Activated gamma-delta T cell treated with anti-CD3 and anti-CD28 coated beads, Interleukin-2, amount 50 U/mL, for 16 hours (primary cell): Measurements from ENCODE around the gene DRICH1.
A peak's percentile ranks its signal among the peaks of the same experiment; 100 is the strongest.
"Not testable (repeated sequence)": the region's sequence is repeated elsewhere in the genome, so short reads cannot be mapped to it uniquely, and the experiment has no call there.

Source experiments
- DNase-seq: peaks from one replicate; pipeline ENCODE4 v3.0.0-alpha.2; 2020; ENCODE audit warnings: low read depth

The DRICH1 gene

GRCh38 chr22:23598805-23599518, 33.2 kb downstream of the DRICH1 start:
- DNase-seq: no peak

- DNase-seq: not testable (repeated sequence)
These were observed 34.4 kb downstream of the DRICH1 start for GRCh38 chr22:23597576-23598268.

- not testable (repeated sequence) for DNase-seq
These were observed 36.2 kb downstream of the DRICH1 start for GRCh38 chr22:23595904-23596303.

- DNase-seq: no peak
These were observed 40.3 kb downstream of the DRICH1 start for GRCh38 chr22:23591846-23592245.

- DNase-seq: peak; percentile 27
These were observed 40.8 kb downstream of the DRICH1 start for GRCh38 chr22:23591201-23591791.

GRCh38 chr22:23583836-23584235, 48.3 kb downstream of the DRICH1 start:
- no peak for DNase-seq

GRCh38 chr22:23583153-23583552, 49.0 kb downstream of the DRICH1 start:
- no peak for DNase-seq

DNA sequence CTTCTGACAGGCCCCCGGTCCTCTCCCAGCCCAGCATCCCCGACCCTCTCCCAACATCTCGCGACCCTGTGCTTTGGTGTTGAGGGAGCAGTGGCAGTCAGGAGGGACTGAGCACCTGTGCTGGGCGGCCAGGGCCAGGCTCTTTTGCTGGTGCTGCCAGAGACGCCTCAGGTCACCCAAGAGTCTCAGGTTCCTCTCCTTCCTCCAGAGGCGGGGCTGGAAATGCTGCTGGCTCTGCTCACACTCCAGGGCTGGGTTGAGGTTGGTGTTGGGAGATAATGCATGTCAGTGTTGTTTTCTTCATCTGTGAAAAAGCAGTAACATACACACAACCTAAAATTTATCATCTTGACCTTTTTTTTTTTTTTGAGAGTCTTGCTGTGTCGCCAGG, 50.9 kb downstream of the DRICH1 start:
- DNase-seq: no peak

- no peak for DNase-seq
These were observed 51.4 kb downstream of the DRICH1 start for GRCh38 chr22:23580576-23581259.

- DNase-seq: no peak
These were observed 52.1 kb downstream of the DRICH1 start, which contains the start of gene IGLL1 for GRCh38 chr22:23579870-23580575. Gene IGLL1, minus strand, starts transcription at chr22:23580290. Its CDS starts 100 bp downstream, at chr22:23580190.

- DNase-seq: no peak
These were observed 52.8 kb downstream of the DRICH1 start for GRCh38 chr22:23579280-23579679.

DNA sequence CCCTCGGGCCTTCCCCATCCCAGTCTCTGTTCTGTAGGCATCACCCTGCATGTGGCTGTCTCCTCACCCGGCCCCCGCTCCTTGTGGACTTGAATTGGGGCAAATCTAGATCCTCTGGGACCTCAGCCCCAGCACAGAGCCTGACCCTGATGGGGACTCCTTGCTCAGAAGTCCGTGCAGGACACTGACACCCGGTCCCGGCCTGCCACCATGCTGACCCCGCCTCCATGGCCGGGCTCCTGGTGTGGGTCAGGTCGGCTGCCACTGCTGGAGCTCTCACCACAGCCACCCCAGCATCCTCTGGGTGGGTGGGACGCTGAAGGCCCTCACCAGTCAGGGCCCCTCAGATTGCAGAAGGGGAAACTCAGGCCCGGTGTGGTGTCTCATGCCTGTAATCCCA, 53.8 kb downstream of the DRICH1 start:
- DNase-seq: no peak

DNA sequence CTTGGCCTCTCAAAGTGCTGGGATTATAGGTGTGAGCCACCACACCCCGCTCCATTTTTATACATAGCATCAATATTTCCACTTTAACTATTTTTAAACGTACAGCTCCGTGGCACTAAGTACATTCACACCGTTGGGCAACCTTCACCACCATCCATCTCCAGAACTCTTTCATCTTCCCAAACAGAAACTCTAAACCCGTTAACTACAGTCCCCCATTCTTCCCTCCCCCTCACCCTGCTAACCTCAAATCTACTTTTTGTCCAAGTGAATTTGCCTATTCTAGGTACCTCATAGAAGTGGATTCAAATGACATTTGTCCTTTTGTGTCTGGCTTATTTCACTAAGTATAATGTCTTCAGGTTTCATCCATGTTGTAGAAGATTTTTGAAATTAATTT, 55.4 kb downstream of the DRICH1 start:
- no peak for DNase-seq

GRCh38 chr22:23575601-23576000, 56.5 kb downstream of the DRICH1 start:
- DNase-seq: no peak

- no peak for DNase-seq
These were observed 57.2 kb downstream of the DRICH1 start for GRCh38 chr22:23574877-23575276.

GRCh38 chr22:23574371-23574811, 57.7 kb downstream of the DRICH1 start:
- no peak for DNase-seq

DNA sequence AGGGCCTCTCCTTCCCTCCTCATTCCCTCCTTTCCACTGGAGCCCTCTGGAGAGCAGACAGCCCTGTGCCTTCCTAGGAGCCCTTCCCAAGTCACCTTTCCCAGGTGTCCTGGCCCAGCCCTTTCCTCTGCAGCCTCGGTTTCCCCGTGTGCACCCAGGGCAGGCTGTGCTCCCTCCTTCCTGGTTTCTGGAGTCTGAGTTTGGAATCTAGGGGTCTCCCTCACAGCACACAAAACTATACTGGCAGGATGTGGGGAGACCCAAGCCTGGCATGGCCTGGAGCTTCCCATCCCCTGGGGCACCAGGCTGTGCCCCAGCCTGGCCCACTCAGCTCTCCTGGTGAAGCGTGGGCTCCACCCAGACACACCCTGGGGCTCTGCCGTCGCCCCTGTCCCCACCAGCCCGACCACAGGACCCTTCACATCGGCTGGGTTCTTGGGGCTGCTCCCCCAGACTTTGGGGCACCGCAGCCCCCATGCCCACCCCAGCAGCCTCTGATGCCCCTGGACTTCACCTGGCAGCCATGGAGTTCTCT, 58.4 kb downstream of the DRICH1 start:
- DNase-seq: not testable (repeated sequence)

GRCh38 chr22:23573106-23573505, 59.0 kb downstream of the DRICH1 start:
- not testable (repeated sequence) for DNase-seq

DNA sequence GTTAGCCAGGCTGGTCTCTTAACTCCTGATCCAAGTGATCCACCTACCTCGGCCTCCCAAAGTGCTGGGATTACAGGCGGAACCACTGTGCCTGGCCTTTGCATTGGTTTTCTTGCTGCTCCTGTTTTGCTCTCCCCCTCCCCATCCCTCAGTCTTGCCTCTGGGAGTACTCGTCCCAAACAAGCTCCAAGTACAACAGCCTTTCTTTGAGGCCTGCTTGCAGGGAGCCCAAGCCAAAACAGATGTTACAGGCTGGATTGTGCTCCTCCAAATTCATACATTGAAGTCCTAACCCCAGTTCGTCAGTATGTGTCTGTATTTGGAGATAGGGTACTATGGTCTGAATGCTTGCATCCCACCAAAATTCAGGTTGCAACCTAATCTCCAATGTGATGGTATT, 60.6 kb downstream of the DRICH1 start:
- DNase-seq: no peak

DNA sequence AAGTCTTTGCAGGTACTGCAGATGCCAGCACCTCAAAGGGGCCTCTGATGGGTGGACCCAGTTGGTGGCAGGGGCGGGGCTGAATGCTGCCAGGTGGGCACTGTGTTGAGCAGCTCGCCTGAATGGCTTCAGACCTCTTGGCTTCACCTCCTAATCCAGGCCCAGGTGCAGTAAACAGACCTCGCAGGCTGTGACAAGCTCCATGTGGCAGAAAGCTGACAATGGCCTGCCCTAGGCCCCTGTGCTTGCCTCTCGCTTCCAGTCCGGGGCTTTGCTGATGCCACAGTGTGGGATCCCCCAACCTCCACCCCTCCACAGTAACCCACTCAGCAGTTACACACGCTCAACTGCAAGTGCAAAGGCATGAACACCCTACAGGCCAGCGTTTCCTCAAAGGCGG, 61.4 kb downstream of the DRICH1 start:
- DNase-seq: no peak

- no peak for DNase-seq
These were observed 62.4 kb downstream of the DRICH1 start for GRCh38 chr22:23569716-23570115.

DNA sequence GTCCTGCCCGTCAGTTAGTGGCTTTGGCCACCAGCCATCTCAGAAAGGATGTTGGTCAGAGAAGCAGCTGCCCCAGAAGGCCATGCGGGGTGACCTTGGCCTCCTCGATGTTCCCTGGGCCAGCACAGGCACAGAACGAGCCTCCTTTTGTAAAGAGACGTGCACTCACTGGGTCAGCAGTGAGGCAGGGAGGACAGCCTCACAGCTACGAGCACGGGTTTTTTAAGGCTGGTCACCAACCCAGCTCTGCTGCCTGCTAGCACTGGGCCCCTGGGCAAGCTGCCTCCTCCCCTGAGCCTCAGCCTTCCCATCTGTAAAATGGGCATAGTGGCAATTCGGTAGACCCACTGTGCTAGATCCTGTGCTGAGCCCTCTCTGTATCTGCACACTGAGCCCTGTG, 62.8 kb downstream of the DRICH1 start:
- DNase-seq: no peak
